GM19193 (cell line): ENCODE data around the gene APOL6.

Source experiments
- POLR2A ChIP-seq: IDR thresholded peaks from 4 replicates; pipeline ENCODE4 v1.6.1; 2011; ENCODE audit not compliant: insufficient read depth, insufficient read length; ENCODE audit errors: extremely low read depth

Gene APOL6, protein sequence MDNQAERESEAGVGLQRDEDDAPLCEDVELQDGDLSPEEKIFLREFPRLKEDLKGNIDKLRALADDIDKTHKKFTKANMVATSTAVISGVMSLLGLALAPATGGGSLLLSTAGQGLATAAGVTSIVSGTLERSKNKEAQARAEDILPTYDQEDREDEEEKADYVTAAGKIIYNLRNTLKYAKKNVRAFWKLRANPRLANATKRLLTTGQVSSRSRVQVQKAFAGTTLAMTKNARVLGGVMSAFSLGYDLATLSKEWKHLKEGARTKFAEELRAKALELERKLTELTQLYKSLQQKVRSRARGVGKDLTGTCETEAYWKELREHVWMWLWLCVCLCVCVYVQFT

GRCh38 chr22:35648066-35649025 is at the start of gene APOL6:
Gene APOL6 (plus strand): TSS chr22:35648446. CDS start chr22:35656426, 7,980 bp downstream.
- peak; percentile 63 for TF ChIP-seq POLR2A

GRCh38 chr22:35599364-35599763 is 48.9 kb upstream of the APOL6 start:
- no peak for TF ChIP-seq POLR2A

DNA sequence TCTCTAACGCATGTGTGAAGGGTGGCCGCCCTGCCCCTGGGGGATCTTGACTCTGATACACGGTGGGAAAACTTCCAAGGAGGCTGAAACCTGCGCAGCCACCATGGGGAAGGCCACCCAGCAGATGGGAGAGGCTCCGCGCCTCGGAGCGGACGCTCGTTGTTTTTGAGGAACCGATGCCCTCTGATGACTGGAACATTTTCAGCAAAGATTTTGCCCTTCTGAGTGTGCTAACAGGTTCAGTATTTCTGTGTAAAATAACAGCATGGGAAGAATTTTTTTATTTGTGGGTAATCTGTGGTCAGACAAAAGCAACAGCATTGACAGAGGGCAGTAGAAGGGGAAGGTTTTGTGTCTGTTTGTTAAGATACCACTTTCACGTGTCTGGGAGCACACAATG is 47.8 kb upstream of the APOL6 start:
- no peak for TF ChIP-seq POLR2A

GRCh38 chr22:35601013-35601580 is 47.1 kb upstream of the APOL6 start:
- no peak for TF ChIP-seq POLR2A

- no peak for TF ChIP-seq POLR2A
Observed at GRCh38 chr22:35601743-35602615, 46.3 kb upstream of the APOL6 start.

DNA sequence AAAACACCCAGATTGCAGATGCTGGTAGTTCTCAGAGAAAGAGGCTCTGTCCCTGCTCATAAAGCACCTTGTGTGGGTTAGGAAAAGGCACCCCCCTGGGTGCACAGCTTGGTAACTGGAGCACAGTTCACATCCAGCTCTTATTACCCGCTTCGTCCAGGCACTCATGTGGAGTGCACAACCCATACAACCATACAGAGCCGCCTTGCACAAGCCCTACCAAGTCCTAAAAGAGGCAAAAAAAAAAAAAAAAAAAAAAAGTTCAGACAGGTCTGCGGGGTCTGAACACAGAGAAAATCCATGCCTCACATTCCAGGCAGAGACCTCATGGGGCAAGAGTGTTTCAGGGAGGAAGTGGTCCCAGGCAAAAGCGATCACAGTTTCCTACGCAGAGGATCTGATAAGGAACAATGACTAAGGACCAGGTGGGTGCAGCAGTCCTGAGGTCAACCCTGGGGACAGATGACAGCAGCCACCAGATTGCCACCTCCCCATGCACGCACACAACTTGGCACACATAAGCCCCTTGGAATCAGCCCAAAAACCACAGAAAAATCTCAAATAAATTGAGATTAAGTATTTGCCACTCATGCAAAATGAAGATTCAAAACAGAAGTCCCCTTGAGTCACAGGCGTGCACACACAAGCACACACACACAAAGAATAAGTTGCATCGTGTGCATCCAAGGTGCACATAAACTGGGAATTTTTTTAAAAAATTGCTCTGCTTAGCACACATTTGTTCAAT is 43.5 kb upstream of the APOL6 start:
- no peak for TF ChIP-seq POLR2A

DNA sequence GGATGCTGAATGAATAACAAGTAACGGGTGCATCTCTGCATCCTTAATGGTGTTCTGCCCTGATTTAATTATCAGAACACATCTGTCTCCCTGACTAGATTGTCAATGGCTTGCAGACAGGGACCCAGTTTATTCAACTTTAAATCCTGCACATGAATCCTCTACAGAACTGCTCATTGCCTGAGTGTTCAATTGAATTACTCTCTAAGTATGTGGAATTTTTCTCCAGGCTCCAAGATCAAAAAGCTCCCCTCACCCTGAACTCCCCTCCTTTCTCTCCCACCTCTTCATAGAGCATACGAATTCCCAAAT is 42.9 kb upstream of the APOL6 start:
- no peak for TF ChIP-seq POLR2A

GRCh38 chr22:35605851-35606481 is 42.3 kb upstream of the APOL6 start:
- no peak for TF ChIP-seq POLR2A

DNA sequence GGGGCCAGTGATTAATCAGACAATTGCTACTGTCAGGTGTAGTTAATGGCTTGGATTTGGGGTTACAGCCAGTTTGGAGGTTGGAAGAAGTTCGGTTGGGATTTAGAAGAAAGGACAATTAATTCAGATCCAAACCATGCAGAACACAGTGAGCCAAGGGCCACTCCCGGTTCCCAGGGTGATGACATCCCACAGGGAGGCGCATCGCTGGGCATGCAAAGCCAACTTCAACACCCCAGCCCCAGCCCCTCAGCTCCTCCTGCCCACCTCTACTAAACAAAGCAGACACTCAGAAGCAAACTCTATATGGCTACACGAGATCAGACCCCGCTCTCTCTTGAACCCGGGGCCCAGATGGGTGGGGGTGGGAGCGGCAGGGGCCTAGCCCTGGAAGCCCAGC is 41.3 kb upstream of the APOL6 start:
- TF ChIP-seq POLR2A = no peak

GRCh38 chr22:35608088-35608487 is 40.2 kb upstream of the APOL6 start:
- TF ChIP-seq POLR2A = no peak

GRCh38 chr22:35609261-35609660 is 39.0 kb upstream of the APOL6 start:
- no peak for TF ChIP-seq POLR2A

DNA sequence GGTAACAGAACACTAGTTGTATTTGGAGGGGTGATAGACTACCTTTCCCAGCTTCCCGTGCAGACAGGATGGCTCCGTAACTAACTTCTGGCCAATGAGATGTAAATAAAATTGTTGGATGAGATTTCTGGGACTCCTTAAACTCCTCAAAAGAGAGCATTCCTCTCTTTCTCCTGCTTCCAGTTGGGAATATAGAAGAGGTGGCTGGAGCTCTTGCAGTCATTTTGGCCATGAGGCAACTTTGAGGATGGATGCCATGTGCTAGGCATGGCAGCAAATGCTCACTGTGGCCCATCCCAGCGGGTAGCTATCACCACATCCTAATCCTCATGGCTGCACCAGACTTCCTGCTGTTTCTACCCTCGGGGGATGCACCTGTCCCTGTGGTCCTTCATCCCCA is 38.5 kb upstream of the APOL6 start:
- TF ChIP-seq POLR2A = no peak

- no peak for TF ChIP-seq POLR2A
Observed at GRCh38 chr22:35610741-35611140, 37.5 kb upstream of the APOL6 start.
